GM18508 (cell line): ENCODE results near the gene FOSB.

Experiments used
- ATAC-seq: cut with Tn5 transposase; IDR thresholded peaks from one replicate; pipeline ENCODE4 v1.9.1; 2021; ENCODE audit warnings: moderate number of reproducible peaks; ENCODE audit not compliant: insufficient read depth, unreplicated experiment

FOSB gene

GRCh38 chr19:45440873-45441654, 26.7 kb upstream of the FOSB start:
- no peak for ATAC-seq

- no peak for ATAC-seq
Observed at GRCh38 chr19:45442408-45442777, 25.4 kb upstream of the FOSB start.

GRCh38 chr19:45442778-45443461, 24.9 kb upstream of the FOSB start:
- no peak for ATAC-seq

- ATAC-seq, result no peak
Observed at GRCh38 chr19:45443462-45444317, 24.1 kb upstream of the FOSB start.

- ATAC-seq, result no peak
Observed at GRCh38 chr19:45444318-45445041, 23.3 kb upstream of the FOSB start.

GRCh38 chr19:45445139-45445538, 22.7 kb upstream of the FOSB start:
- no peak for ATAC-seq

GRCh38 chr19:45446295-45446694, 21.5 kb upstream of the FOSB start:
- no peak for ATAC-seq

- no peak for ATAC-seq
Observed at GRCh38 chr19:45446944-45447343, 20.9 kb upstream of the FOSB start.

GRCh38 chr19:45448425-45448756, 19.4 kb upstream of the FOSB start:
- ATAC-seq, result no peak

- no peak for ATAC-seq
Observed at GRCh38 chr19:45448887-45449299, 18.9 kb upstream of the FOSB start.

GRCh38 chr19:45450012-45450333, 17.8 kb upstream of the FOSB start:
- no peak for ATAC-seq

GRCh38 chr19:45451131-45451849, 16.5 kb upstream of the FOSB start:
- no peak for ATAC-seq

GRCh38 chr19:45451850-45452387, 15.9 kb upstream of the FOSB start:
- no peak for ATAC-seq

- ATAC-seq, result no peak
Observed at GRCh38 chr19:45455707-45456499, 11.9 kb upstream of the FOSB start.

GRCh38 chr19:45456500-45456815, 11.3 kb upstream of the FOSB start:
- no peak for ATAC-seq

- no peak for ATAC-seq
Observed at GRCh38 chr19:45457776-45458175, 10.0 kb upstream of the FOSB start.

- ATAC-seq, result no peak
Observed at GRCh38 chr19:45460807-45461347, 6.9 kb upstream of the FOSB start.

GRCh38 chr19:45462174-45462573, 5.6 kb upstream of the FOSB start:
- no peak for ATAC-seq

GRCh38 chr19:45463241-45463640, 4.6 kb upstream of the FOSB start:
- no peak for ATAC-seq
